ENCODE results near the gene C1orf116. TPM values are rescaled to one million over a fixed set of nuclear protein-coding genes. Genes with fewer than 3 reads are reported as not detected.
A peak's percentile ranks its signal among the peaks of the same experiment; 100 is the strongest.

The C1orf116 gene
- polyA plus RNA-seq, 3 donors = 0.03 to 0.04 TPM; not detected in 1

DNA sequence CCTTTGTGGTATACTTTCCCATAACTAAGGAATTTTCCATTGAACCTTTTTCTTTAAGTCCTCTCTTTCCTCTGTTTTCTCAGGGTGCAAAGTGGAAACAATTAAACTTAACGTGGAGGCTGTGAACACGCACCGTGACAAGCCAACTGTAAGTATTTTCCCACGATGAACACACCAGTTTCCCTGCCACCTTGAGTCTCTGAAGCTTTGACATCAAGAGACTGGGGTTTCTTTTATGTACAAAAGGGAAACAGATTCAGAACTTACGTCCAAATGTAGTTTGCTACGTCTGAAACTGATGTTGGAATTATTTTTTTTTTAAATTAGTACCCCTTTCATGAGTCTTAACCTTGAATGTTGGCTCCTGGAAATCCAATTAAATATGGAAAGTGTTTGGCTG is 38.9 kb upstream of the C1orf116 start:
- Histone ChIP-seq H3K79me2 (ENCODE audit: insufficient read depth, low read length) (no peaks in the 10 kb centered on the region), H3K4me3 (replicated peaks in 1 of 3; ENCODE audit: low read depth in 2 of 3, low read length in 3 of 3) (no peak overlapping the region), H3K9ac (ENCODE audit: insufficient read depth, low read length, poor library complexity, severe bottlenecking) (no peak overlapping the region), H3K36me3 (replicated peaks in 1 of 2; ENCODE audit: control insufficient read depth in 1 of 2, insufficient read depth in 2 of 2, low read length in 2 of 2) (peaks cover 21 to 42% of the 10 kb centered on the region in 2 donors), H4K20me1 (ENCODE audit: insufficient read depth, low read length) (no peaks in the 10 kb centered on the region), H3K9me3 (replicated peaks in 1 of 2; ENCODE audit: control insufficient read depth in 1 of 2, insufficient read depth in 1 of 2, low read length in 2 of 2) (no peaks in the 10 kb centered on the region), H3K27me3 (ENCODE audit: control insufficient read depth in 2 of 2, insufficient read depth in 2 of 2, low read length in 2 of 2) (no peaks in the 10 kb centered on the region), H3K4me1 (ENCODE audit: control insufficient read depth in 1 of 2, insufficient read depth in 2 of 2, low read length in 2 of 2) (peaks cover 11 to 33% of the 10 kb centered on the region in 2 donors), H2AFZ (ENCODE audit: insufficient read depth, low read depth, low read length, poor library complexity, severe bottlenecking) (no peak overlapping the region), H3K4me2 (replicated peaks; ENCODE audit: extremely low read depth, low read length, poor library complexity, severe bottlenecking) (no peak overlapping the region), H3K27ac (ENCODE audit: low read depth in 1 of 2, low read length in 2 of 2) (no peak overlapping the region)
- intact Hi-C loops (cut with micrococcal nuclease) = no loop called here
- H3K4me1 Mint-ChIP-seq = peaks cover 26% of the 10 kb centered on the region
- H3K9me3 Mint-ChIP-seq = peaks cover 0 to 2% (median 0%) of the 10 kb centered on the region in 7 donors
- TF ChIP-seq CTCF (IDR thresholded peaks at IDR 0.05) = no peak
- peaks cover 0 to 7% (median 0%) of the 10 kb centered on the region in 3 donors for H3K27me3 Mint-ChIP-seq (ENCODE audit: low read depth in 3 of 3)
- H3K27ac Mint-ChIP-seq = no peak overlapping the region
- 96% methylated on average over 4 of the region's 6 CpGs for WGBS (ENCODE audit: insufficient coverage)
- no peak for DNase-seq
- peaks cover 46 to 77% of the 10 kb centered on the region in 2 donors for H3K36me3 Mint-ChIP-seq
- no peak overlapping the region for H3K4me3 Mint-ChIP-seq

- Histone ChIP-seq H3K4me3 (replicated peaks in 1 of 3; ENCODE audit: low read depth in 2 of 3, low read length in 3 of 3) (no peak overlapping the region), H3K27me3 (ENCODE audit: control insufficient read depth in 2 of 2, insufficient read depth in 2 of 2, low read length in 2 of 2) (no peaks in the 10 kb centered on the region), H4K20me1 (ENCODE audit: insufficient read depth, low read length) (no peaks in the 10 kb centered on the region), H3K4me2 (replicated peaks; ENCODE audit: extremely low read depth, low read length, poor library complexity, severe bottlenecking) (no peak overlapping the region), H3K9ac (ENCODE audit: insufficient read depth, low read length, poor library complexity, severe bottlenecking) (no peak overlapping the region), H3K9me3 (replicated peaks in 1 of 2; ENCODE audit: control insufficient read depth in 1 of 2, insufficient read depth in 1 of 2, low read length in 2 of 2) (no peaks in the 10 kb centered on the region), H3K27ac (ENCODE audit: low read depth in 1 of 2, low read length in 2 of 2) (no peak overlapping the region), H3K36me3 (replicated peaks in 1 of 2; ENCODE audit: control insufficient read depth in 1 of 2, insufficient read depth in 2 of 2, low read length in 2 of 2) (peaks cover 23 to 42% of the 10 kb centered on the region in 2 donors), H3K79me2 (ENCODE audit: insufficient read depth, low read length) (no peaks in the 10 kb centered on the region), H3K4me1 (ENCODE audit: control insufficient read depth in 1 of 2, insufficient read depth in 2 of 2, low read length in 2 of 2) (peaks cover 11 to 33% of the 10 kb centered on the region in 2 donors), H2AFZ (ENCODE audit: insufficient read depth, low read depth, low read length, poor library complexity, severe bottlenecking) (no peak overlapping the region)
- peak in 2 of 3 donors; percentile 15 to 22 for DNase-seq
- 75% methylated on average over 2 of the region's 4 CpGs for WGBS (ENCODE audit: insufficient coverage)
- no peak overlapping the region for H3K4me3 Mint-ChIP-seq
- H3K27me3 Mint-ChIP-seq (ENCODE audit: low read depth in 3 of 3) = peaks cover 0 to 7% (median 0%) of the 10 kb centered on the region in 3 donors
- no peak for TF ChIP-seq CTCF (IDR thresholded peaks at IDR 0.05)
- peak overlapping the region in 5 of 7 donors; percentile 17 to 87 (median 63) for H3K27ac Mint-ChIP-seq
- peaks cover 26% of the 10 kb centered on the region for H3K4me1 Mint-ChIP-seq
- H3K9me3 Mint-ChIP-seq = peaks cover 0 to 2% (median 0%) of the 10 kb centered on the region in 7 donors
- peaks cover 46 to 75% of the 10 kb centered on the region in 2 donors for H3K36me3 Mint-ChIP-seq
- intact Hi-C loops (cut with micrococcal nuclease) = no loop called here
Measured at GRCh38 chr1:207070811-207071210, 38.3 kb upstream of the C1orf116 start.
